Stomach (tissue), 4 donors: Measurements from ENCODE around the gene DNAJC30.

Experiments
- EP300 ChIP-seq: sonication (generic); formaldehyde crosslinking; IDR thresholded peaks from one replicate; pipeline ENCODE4 v1.6.1; 2017; ENCODE audit warnings: antibody characterized with exemption
- POLR2A ChIP-seq, 4 donors: fragments of 450-650 bp; IDR thresholded peaks; one replicate each; pipeline ENCODE4 v1.6.1; 2016; ENCODE audit warnings: antibody characterized with exemption in 4 of 4, control low read depth in 2 of 4, mild to moderate bottlenecking in 1 of 4, moderate library complexity in 1 of 4
- TF ChIP-seq, protein P1 (sequence below), 7 experiments: fragments of 450-650 bp in 4 of 7; fragments of 200-600 bp in 3 of 7; sonication (generic) in 3 of 7; IDR thresholded peaks; one replicate each; pipeline ENCODE4 v1.5.1; 2016 to 2019; ENCODE audit warnings: antibody characterized with exemption in 7 of 7, control low read depth in 2 of 7, mild to moderate bottlenecking in 1 of 7

DNA sequence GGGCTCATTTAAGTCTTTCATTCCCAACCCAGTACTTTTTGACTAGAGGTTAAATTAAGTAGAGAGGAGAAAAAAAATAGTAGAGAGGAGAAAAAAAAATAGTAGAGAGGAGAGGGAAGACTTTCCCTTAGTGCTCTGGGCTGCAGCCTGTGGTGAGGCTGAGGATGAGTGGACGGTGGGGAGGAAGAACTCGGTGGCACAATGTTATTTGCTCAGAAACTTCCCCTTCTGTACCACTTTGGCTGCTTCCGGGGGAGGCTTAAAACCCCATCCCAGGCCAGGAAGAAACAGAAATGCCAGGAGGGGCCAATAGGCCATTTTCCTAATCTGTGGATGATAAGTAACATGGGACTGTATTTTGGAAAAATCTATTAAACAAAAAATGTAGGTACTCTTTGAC is 44.3 kb downstream of the DNAJC30 start:
- TF ChIP-seq EP300: no peak
- TF ChIP-seq, protein P1, sequence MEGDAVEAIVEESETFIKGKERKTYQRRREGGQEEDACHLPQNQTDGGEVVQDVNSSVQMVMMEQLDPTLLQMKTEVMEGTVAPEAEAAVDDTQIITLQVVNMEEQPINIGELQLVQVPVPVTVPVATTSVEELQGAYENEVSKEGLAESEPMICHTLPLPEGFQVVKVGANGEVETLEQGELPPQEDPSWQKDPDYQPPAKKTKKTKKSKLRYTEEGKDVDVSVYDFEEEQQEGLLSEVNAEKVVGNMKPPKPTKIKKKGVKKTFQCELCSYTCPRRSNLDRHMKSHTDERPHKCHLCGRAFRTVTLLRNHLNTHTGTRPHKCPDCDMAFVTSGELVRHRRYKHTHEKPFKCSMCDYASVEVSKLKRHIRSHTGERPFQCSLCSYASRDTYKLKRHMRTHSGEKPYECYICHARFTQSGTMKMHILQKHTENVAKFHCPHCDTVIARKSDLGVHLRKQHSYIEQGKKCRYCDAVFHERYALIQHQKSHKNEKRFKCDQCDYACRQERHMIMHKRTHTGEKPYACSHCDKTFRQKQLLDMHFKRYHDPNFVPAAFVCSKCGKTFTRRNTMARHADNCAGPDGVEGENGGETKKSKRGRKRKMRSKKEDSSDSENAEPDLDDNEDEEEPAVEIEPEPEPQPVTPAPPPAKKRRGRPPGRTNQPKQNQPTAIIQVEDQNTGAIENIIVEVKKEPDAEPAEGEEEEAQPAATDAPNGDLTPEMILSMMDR (IDR thresholded peaks at IDR 0.05): no peak
- TF ChIP-seq POLR2A (IDR thresholded peaks at IDR 0.05): no peak
